Lung (tissue), 12 donors: Measurements from ENCODE around the gene COL4A1. TPM values are rescaled to one million over a fixed set of nuclear protein-coding genes. Genes with fewer than 3 reads are reported as not detected.

Experiments used
- ATAC-seq: fragments of 200-7000 bp; cut with Tn5 transposase; one replicate; pipeline ENCODE4 v1.9.1; 2020; ENCODE audit warnings: moderate number of reproducible peaks; ENCODE audit not compliant: insufficient read depth, low FRiP score
- DNase-seq, 3 donors: peaks; one replicate each; pipeline ENCODE4 v3.0.0-alpha.2; 2013 to 2017
- H3K27ac ChIP-seq, 2 donors: one replicate each; pipeline ENCODE4 v1.5.1; 2013; ENCODE audit warnings: mild to moderate bottlenecking in 2 of 2, moderate library complexity in 2 of 2, control low read depth in 1 of 2, inconsistent platforms in 1 of 2, low read depth in 1 of 2, low read length in 1 of 2
- H3K27me3 ChIP-seq, 3 donors: one replicate each; pipeline ENCODE4 v1.5.1; 2013; ENCODE audit warnings: low read length in 2 of 3; ENCODE audit not compliant: control insufficient read depth in 3 of 3, insufficient read depth in 3 of 3
- H3K36me3 ChIP-seq, 4 donors: one replicate each; pipeline ENCODE4 v1.5.1; 2013; ENCODE audit warnings: low read length in 4 of 4, mild to moderate bottlenecking in 1 of 4, moderate library complexity in 1 of 4; ENCODE audit not compliant: control insufficient read depth in 4 of 4, insufficient read depth in 4 of 4
- H3K4me1 ChIP-seq, 5 donors: one replicate each; pipeline ENCODE4 v1.5.1; 2013; ENCODE audit warnings: low read length in 5 of 5, mild to moderate bottlenecking in 2 of 5, moderate library complexity in 1 of 5; ENCODE audit not compliant: control insufficient read depth in 5 of 5, insufficient read depth in 5 of 5
- H3K4me3 ChIP-seq: one replicate; pipeline ENCODE4 v1.5.1; 2013; ENCODE audit warnings: mild to moderate bottlenecking, control low read depth, moderate library complexity
- H3K9ac ChIP-seq, 2 donors: one replicate each; pipeline ENCODE4 v1.5.1; 2013; ENCODE audit warnings: low read length in 2 of 2, control low read depth in 1 of 2; ENCODE audit not compliant: insufficient read depth in 1 of 2
- H3K9me3 ChIP-seq, 4 donors: one replicate each; pipeline ENCODE4 v1.5.1; 2013; ENCODE audit warnings: low read length in 3 of 4, mild to moderate bottlenecking in 1 of 4, moderate library complexity in 1 of 4; ENCODE audit not compliant: control insufficient read depth in 4 of 4, insufficient read depth in 3 of 4
- WGBS, 2 donors: extraction: QIAGEN DNeasy Blood & Tissue Kit; methylation state at CpG; one replicate each; pipeline ENCODE4 v1.1.7; 2013; 5-methylcytosine and 5-hydroxymethylcytosine counted together
- polyA plus RNA-seq, 2 donors: library from polyadenylated mRNA; stranded (reverse); fragments of 200-250 nt; gene quantifications; one replicate each; pipeline ENCODE4 v1.2.1, GENCODE V29; 2013
- total RNA-seq, 2 donors: library from RNA; depleted of rRNA in 1 of 2; stranded (reverse); fragments of >200 nt in 1 of 2; gene quantifications; one replicate each; pipeline ENCODE4 v1.2.1, GENCODE V29; 2014 to 2021
- TF ChIP-seq, protein P1 (sequence below): IDR thresholded peaks from 2 replicates; pipeline ENCODE4 v1.5.1; 2012; ENCODE audit warnings: mild to moderate bottlenecking; ENCODE audit errors: control extremely low read depth, extremely low read depth
- donor health status: control.
- donor health status: control.
- donor health status: Bipolar disorder and iron deficiency.
- donor health status: healthy.
- donor health status: DM: yes; HTN: yes; CAD: no.

The COL4A1 gene
- total and polyA plus RNA-seq, 4 donors = 114 to 1,051 (median 318) TPM

DNA sequence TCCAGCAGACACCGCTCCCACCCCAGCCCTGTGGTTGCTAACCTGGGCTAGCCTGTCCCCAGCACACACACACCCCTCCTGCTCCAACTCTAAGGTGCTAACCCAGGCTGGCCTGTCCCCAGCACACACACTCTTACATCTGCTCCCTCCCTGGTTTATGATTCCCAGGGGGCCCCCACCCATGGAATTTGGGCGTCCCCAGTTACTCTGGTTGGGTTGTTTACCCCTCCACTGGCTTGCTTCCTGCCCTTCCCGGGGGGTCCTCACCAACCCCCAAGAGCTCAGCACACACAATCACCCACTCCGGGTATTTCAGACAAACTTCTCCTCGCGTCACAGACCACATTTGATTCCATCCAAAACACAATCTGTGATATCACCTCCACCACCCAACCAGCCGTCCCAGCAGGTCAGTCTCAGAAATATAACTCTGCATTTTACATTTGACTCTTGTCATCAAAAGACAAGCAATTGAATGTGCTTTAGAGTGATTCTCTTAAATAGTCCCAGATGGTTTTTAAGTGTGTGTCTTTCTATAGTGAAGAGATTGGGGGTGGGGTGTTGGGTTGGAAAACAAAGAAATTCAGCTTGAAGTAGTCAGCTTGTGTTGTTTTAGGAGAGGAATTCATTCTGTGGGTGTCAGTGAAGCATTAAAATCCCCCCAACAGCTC, 20.2 kb upstream of the COL4A1 start:
- no peak for ATAC-seq
- no peak overlapping the region for H3K4me3 ChIP-seq

DNA sequence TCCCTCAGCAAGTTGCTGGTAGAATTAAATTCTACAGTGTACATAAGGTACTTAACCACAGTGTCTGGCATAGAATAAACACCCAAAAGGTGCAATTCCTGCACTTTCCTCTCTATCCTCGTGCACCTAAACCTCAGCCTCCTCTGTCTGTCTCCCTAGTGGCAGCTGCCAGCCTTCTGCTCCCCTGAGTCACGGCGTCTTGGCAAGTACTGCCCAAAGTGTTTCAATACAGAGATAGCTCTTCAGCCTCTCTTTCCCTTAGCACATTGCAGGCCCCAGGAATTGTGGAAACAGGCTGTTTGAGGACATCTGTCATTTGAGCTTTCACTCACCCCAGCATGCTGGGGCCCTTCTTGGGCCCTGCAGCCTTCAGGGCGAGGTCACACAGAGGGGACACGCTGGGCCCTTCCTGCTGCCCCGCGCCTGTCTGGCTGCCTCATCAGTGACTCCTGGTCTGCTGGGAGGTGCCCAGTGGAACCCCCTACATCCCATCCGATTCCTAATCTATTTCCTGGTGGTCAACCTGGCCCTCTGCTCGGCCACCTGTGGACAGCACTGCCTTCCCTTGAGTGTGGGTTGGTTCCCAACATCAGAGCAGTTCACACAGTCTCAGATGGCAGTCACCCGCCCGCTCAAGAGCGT, 19.4 kb upstream of the COL4A1 start:
- no peak overlapping the region for H3K4me3 ChIP-seq
- H3K9ac ChIP-seq = no peak overlapping the region
- no peaks in the 10 kb centered on the region for H3K27me3 ChIP-seq
- no peak for DNase-seq
- 68 to 71% methylated on average over 12 of the region's 12 CpGs for WGBS, 2 donors
- H3K27ac ChIP-seq = peak overlapping the region; percentile 17 to 69
- ATAC-seq = no peak
- H3K4me1 ChIP-seq = peaks cover 24 to 68% (median 31%) of the 10 kb centered on the region in 5 donors
- H3K36me3 ChIP-seq = no peaks in the 10 kb centered on the region
- TF ChIP-seq, protein P1, sequence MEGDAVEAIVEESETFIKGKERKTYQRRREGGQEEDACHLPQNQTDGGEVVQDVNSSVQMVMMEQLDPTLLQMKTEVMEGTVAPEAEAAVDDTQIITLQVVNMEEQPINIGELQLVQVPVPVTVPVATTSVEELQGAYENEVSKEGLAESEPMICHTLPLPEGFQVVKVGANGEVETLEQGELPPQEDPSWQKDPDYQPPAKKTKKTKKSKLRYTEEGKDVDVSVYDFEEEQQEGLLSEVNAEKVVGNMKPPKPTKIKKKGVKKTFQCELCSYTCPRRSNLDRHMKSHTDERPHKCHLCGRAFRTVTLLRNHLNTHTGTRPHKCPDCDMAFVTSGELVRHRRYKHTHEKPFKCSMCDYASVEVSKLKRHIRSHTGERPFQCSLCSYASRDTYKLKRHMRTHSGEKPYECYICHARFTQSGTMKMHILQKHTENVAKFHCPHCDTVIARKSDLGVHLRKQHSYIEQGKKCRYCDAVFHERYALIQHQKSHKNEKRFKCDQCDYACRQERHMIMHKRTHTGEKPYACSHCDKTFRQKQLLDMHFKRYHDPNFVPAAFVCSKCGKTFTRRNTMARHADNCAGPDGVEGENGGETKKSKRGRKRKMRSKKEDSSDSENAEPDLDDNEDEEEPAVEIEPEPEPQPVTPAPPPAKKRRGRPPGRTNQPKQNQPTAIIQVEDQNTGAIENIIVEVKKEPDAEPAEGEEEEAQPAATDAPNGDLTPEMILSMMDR = no peak
- no peaks in the 10 kb centered on the region for H3K9me3 ChIP-seq

More for the DNA sequence above, 20.2 kb upstream of the COL4A1 start:
- 41 to 43% methylated on average over 7 of the region's 7 CpGs for WGBS, 2 donors
- peaks cover 26 to 68% (median 31%) of the 10 kb centered on the region in 5 donors for H3K4me1 ChIP-seq
- peaks cover 0 to under 1% (median 0%) of the 10 kb centered on the region in 4 donors for H3K36me3 ChIP-seq
- H3K9me3 ChIP-seq = no peaks in the 10 kb centered on the region
- peak overlapping the region in 1 of 2 donors; percentile 69 for H3K27ac ChIP-seq
- peak; percentile 48 to 76 (median 59) for DNase-seq
- TF ChIP-seq, protein P1 = no peak
- no peaks in the 10 kb centered on the region for H3K27me3 ChIP-seq
- no peak overlapping the region for H3K9ac ChIP-seq

DNA sequence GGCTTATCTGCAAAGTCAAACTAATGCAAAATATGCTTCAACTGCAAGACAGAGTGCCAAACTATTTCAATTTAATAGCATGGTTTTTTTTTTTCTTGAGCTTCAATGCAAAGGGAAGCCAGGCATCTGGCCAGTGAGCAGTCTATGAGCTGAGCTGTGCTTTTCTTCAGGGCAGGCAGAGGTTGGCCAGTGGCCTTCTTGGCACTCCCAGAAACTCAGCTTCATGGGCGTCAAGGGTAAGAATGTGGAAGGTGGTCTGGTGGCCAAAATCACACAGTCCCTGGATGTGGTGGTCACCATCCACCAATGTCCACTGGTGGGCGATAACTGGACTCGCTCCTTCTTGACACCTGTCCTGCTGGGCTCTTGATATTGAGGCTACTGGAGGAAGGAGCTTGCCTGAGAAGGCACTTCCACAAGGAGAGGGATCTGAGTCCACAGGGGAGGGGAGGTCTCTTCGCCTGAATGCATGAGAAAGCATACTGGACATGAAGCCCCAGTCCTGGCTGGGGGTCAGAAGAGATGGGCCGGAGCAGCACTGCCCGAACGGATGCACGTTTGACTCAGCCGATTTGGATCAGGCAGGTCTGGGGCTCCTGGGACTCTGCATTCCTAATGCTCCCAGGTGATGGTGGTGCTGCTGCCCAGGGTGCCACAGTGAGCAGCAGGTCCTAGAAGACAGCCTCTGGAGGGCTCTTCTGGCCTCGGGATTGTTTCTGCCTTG, 17.2 kb upstream of the COL4A1 start:
- DNase-seq (peak; percentile 63 to 92 (median 81)), ATAC-seq (no peak)
- no peaks in the 10 kb centered on the region for H3K36me3 ChIP-seq
- TF ChIP-seq, protein P1 = no peak
- no peak overlapping the region for H3K9ac ChIP-seq
- peak overlapping the region in 1 of 2 donors; percentile 23 for H3K27ac ChIP-seq
- peaks cover 21 to 46% (median 30%) of the 10 kb centered on the region in 5 donors for H3K4me1 ChIP-seq
- 71 to 73% methylated on average over 10 of the region's 10 CpGs for WGBS, 2 donors
- H3K9me3 ChIP-seq = no peaks in the 10 kb centered on the region
- H3K27me3 ChIP-seq = no peaks in the 10 kb centered on the region
- H3K4me3 ChIP-seq = no peak overlapping the region
